HEK293T (cell line): ENCODE measurements around the gene PLEKHH1.

Experiments
- CTCF ChIA-PET: fragments of 350-600 bp; formaldehyde crosslinking; extraction: SDS; loops from one replicate; lab custom pipeline; 2021; ENCODE audit warnings: antibody characterized with exemption, inconsistent platforms; lab: Yijun Ruan, JAX
- POLR2A ChIA-PET: fragments of 350-600 bp; formaldehyde crosslinking; extraction: SDS; loops from one replicate; lab custom pipeline; 2020; ENCODE audit warnings: antibody characterized with exemption, inconsistent platforms; lab: Yijun Ruan, JAX
- DNase-seq: peaks from one replicate; pipeline ENCODE4 v3.0.0; 2012; ENCODE audit warnings: mixed read lengths; ENCODE audit errors: extremely low spot score
- ARNT ChIP-seq: fragments of 450-650 bp; IDR thresholded peaks from 2 replicates; pipeline ENCODE4 v1.6.1; 2017; ENCODE audit warnings: mild to moderate bottlenecking
- BHLHE40 ChIP-seq: fragments of 450-650 bp; IDR thresholded peaks from 2 replicates; pipeline ENCODE4 v1.6.1; 2016; ENCODE audit warnings: mild to moderate bottlenecking, moderate library complexity, borderline replicate concordance
- CTBP1 ChIP-seq: fragments of 450-650 bp; IDR thresholded peaks from 2 replicates; pipeline ENCODE4 v1.6.1; 2016; ENCODE audit warnings: borderline replicate concordance
- ELF4 ChIP-seq: fragments of 450-650 bp; IDR thresholded peaks from 2 replicates; pipeline ENCODE4 v1.6.1; 2017; ENCODE audit warnings: antibody characterized with exemption
- FOXA1 ChIP-seq: fragments of 450-650 bp; IDR thresholded peaks from 2 replicates; pipeline ENCODE4 v1.6.1; 2016; ENCODE audit warnings: mild to moderate bottlenecking
- FOXK2 ChIP-seq: fragments of 450-650 bp; IDR thresholded peaks from 2 replicates; pipeline ENCODE4 v1.6.1; 2016; ENCODE audit warnings: mild to moderate bottlenecking
- FOXM1 ChIP-seq: fragments of 450-650 bp; IDR thresholded peaks from 2 replicates; pipeline ENCODE4 v1.6.1; 2017; ENCODE audit warnings: mild to moderate bottlenecking, borderline replicate concordance
- HDGF ChIP-seq: fragments of 450-650 bp; IDR thresholded peaks from 2 replicates; pipeline ENCODE4 v1.6.1; 2017; ENCODE audit warnings: antibody characterized with exemption, borderline replicate concordance
- L3MBTL2 ChIP-seq: fragments of 450-650 bp; conservative IDR thresholded peaks from 2 replicates; pipeline ENCODE4 v1.6.1; 2016; ENCODE audit warnings: mild to moderate bottlenecking
- LEF1 ChIP-seq: fragments of 450-650 bp; IDR thresholded peaks from 2 replicates; pipeline ENCODE4 v1.6.1; 2017; ENCODE audit warnings: mild to moderate bottlenecking, borderline replicate concordance
- NFRKB ChIP-seq: fragments of 450-650 bp; IDR thresholded peaks from 2 replicates; pipeline ENCODE4 v1.6.1; 2016; ENCODE audit warnings: mild to moderate bottlenecking, moderate library complexity
- SP1 ChIP-seq: fragments of 450-650 bp; IDR thresholded peaks from 2 replicates; pipeline ENCODE4 v1.6.1; 2017
- SUZ12 ChIP-seq: fragments of 450-650 bp; IDR thresholded peaks from 2 replicates; pipeline ENCODE4 v1.6.1; 2016; ENCODE audit warnings: mild to moderate bottlenecking
- TARDBP ChIP-seq: fragments of 450-650 bp; IDR thresholded peaks from 2 replicates; pipeline ENCODE4 v1.6.1; 2016
- ZNF384 ChIP-seq: fragments of 450-650 bp; IDR thresholded peaks from 2 replicates; pipeline ENCODE4 v1.6.1; 2016
- TF ChIP-seq, protein P1 (sequence below): fragments of 450-650 bp; IDR thresholded peaks from 2 replicates; pipeline ENCODE4 v1.6.1; 2016

PLEKHH1 gene

DNA sequence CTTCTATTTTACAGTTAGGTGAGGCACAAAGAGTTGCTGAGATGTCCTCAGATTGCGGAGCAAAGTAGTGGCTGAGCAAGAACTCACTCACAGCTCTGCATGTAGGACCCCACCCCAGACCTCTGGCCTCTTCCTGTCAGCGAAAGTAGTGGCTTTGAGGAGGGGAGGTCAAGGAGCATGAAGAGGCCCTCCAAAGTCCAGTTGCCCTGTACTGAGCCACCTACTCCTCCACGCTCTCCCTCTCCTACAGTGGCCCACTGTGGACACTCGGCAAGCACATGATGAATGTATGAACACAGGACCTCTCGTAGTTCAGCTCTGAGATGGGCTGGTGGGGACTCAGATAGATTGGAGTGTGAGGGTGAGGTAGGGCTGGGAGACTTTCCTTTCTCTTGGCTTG lies 5.3 kb upstream of the PLEKHH1 start:
- CTCF ChIA-PET, result interaction anchor here (0.8 to 3.1 kb wide), 12 partner anchors 11 to 168 kb away, joined by 3 to 39 read pairs (median 6); partner anchors contain the start of gene ATP6V1D
- POLR2A ChIA-PET, result interaction anchor here (1.3 to 3.0 kb wide), 3 partner anchors 10 to 99 kb away, joined by 3 to 12 read pairs (median 3); no protein-coding TSS in a partner anchor
- no peak for DNase-seq
- no peak for TF ChIP-seq FOXA1
- no peak for TF ChIP-seq CTBP1
- TF ChIP-seq HDGF, result no peak
- no peak for TF ChIP-seq ARNT
- no peak for TF ChIP-seq FOXK2
- TF ChIP-seq SP1, result no peak
- TF ChIP-seq, protein P1, sequence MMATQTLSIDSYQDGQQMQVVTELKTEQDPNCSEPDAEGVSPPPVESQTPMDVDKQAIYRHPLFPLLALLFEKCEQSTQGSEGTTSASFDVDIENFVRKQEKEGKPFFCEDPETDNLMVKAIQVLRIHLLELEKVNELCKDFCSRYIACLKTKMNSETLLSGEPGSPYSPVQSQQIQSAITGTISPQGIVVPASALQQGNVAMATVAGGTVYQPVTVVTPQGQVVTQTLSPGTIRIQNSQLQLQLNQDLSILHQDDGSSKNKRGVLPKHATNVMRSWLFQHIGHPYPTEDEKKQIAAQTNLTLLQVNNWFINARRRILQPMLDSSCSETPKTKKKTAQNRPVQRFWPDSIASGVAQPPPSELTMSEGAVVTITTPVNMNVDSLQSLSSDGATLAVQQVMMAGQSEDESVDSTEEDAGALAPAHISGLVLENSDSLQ, result no peak
- no peak for TF ChIP-seq TARDBP
- no peak for TF ChIP-seq ELF4
- no peak for TF ChIP-seq LEF1
- TF ChIP-seq NFRKB, result no peak
- no peak for TF ChIP-seq SUZ12
- TF ChIP-seq L3MBTL2, result no peak
- TF ChIP-seq FOXM1, result no peak
- TF ChIP-seq BHLHE40, result no peak
- TF ChIP-seq ZNF384, result no peak

DNA sequence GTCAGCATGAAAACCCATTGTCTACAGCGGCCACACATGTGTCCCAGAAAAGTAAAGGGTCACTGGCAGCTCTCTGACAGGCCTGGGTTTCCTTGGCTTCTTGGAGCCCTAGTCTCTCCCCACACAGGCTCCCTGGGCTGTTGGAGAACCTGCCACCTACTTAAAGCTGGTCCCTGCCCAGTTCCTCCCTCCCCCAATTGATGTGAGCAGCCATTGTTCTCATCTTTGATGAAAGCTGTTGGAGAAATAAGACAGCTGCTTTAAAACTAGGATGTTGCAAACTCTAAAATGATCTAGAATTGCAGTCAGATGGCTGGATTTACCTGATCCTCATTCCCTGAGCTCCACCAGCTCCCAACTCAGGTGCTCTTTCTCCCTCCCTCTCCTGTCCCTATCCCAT lies 4.8 kb upstream of the PLEKHH1 start:
- CTCF ChIA-PET, result interaction anchor here (0.8 to 3.1 kb wide), 8 partner anchors 10 to 176 kb away, joined by 3 to 39 read pairs (median 6); partner anchors contain the start of gene ATP6V1D
- TF ChIP-seq CTBP1 (no peak), FOXK2 (no peak), SP1 (no peak), SUZ12 (no peak), FOXM1 (no peak), LEF1 (no peak), TARDBP (no peak), ARNT (no peak), FOXA1 (no peak), NFRKB (no peak), ZNF384 (no peak)
- TF ChIP-seq, protein P1, result no peak
- no peak for DNase-seq
- POLR2A ChIA-PET, result interaction anchor here (1.4 to 3.0 kb wide), 2 partner anchors 44 to 100 kb away, joined by 3 to 12 read pairs; no protein-coding TSS in a partner anchor

DNA sequence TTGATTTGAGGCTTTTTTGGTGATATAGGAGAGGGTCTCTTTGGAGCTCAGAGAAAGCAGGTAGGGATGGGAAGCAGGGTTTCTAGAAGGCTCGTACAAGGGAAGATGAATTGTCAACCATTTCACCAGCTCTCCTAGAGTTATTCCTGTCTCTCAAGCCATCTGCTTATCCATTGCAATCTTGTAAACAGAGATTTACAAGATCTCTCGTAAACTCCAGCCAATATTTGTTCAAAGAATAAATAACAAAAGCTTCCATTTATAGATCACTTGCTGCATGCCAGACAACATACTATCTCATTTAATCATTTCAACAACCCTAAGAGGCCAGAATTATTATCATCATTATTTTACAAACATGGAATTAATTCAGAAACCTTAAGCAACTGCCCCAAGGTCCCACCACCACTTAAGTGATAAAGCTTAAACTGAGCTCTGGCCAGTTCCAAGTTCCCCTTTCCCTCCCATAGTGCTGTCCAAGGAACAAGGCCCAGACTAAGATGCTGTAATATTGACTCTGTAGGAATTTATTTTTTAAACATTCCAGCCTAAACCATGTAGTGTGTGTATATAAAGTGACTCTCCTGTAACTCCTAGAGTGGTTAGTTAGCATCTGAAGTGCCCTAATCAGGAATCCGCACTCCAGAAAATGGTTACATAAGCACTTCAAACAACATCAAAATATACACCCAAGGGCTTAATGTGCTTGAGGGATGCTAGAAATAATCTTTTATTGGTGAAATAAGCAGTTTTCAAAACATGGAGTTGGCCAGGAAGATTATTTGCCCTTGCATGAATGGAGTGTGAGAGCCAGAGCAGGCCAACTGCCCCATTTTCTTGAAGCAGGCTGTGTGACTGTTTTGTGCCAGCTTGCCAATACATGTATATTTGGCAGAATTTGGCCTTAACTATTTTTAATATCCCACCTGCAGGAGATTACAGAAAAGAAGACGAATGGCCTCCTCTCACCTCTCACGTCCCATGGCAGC lies 2.8 kb upstream of the PLEKHH1 start:
- POLR2A ChIA-PET, result interaction anchor here (1.3 kb wide), 1 partner anchor 174 kb away, joined by 3 read pairs; no protein-coding TSS in a partner anchor
- CTCF ChIA-PET, result interaction anchor here (1.2 to 4.0 kb wide), 4 partner anchors 15 to 103 kb away, joined by 3 to 22 read pairs (median 7); no protein-coding TSS in a partner anchor
- TF ChIP-seq CTBP1 (no peak), BHLHE40 (no peak)
- DNase-seq, result no peak

DNA sequence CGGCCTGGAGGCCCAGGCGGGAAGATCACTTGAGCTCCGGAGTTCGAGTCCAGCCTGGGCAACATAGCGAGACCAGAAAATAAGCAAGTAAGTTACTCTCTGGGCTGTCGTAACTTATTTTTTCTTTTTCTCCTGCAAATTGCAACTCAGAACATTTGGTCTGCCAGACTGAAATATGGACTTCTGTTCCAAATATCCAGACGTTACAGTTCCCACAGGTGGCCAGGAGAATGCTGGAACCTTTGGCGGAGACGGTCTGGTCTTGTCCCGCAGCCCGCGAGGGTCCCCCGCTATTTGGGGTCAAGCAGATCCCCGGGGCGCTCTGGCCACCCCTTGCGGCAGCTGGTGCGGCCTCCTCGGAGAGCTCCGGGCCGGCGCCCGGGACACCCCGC lies 488 bp upstream of the PLEKHH1 start:
- POLR2A ChIA-PET, result interaction anchor here (0.6 to 2.5 kb wide), 15 partner anchors 9 to 172 kb away, joined by 3 to 22 read pairs (median 4); partner anchors contain the start of genes PIGH and RDH11
- DNase-seq, result no peak
- TF ChIP-seq SUZ12 (no peak), FOXK2 (no peak), BHLHE40 (no peak), HDGF (no peak), L3MBTL2 (no peak), CTBP1 (no peak)
- CTCF ChIA-PET, result interaction anchor here (1.1 to 4.0 kb wide), 2 partner anchors 38 to 106 kb away, joined by 3 to 22 read pairs; no protein-coding TSS in a partner anchor

DNA sequence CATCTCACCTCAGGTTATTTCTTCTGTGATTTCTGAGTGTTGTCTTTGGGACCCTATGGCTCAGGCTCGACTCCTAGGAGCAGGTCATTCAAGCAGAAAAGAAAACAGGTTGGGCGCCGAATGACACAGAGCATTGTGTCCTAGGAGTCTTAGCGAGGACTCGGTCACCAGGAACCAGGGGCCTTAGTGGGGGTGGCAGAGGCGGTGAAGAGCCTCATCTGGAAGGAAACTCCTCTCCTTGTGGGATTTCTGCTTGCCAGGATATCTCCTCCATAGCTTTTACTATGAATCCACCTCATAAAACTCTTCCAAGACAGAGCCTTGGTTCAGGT lies 630 bp downstream of the PLEKHH1 start:
- peak; percentile 31 for DNase-seq
- ChIA-PET POLR2A (interaction anchor here (1.1 to 2.5 kb wide), 9 partner anchors 7 to 162 kb away, joined by 3 to 22 read pairs (median 8); partner anchors contain the start of genes PIGH and RDH11), CTCF (interaction anchor here (1.0 to 4.0 kb wide), 3 partner anchors 37 to 170 kb away, joined by 3 to 22 read pairs (median 4); no protein-coding TSS in a partner anchor)
- TF ChIP-seq SP1 (no peak), SUZ12 (no peak), TARDBP (no peak), FOXA1 (no peak), NFRKB (no peak), FOXM1 (no peak), CTBP1 (no peak), LEF1 (no peak)

DNA sequence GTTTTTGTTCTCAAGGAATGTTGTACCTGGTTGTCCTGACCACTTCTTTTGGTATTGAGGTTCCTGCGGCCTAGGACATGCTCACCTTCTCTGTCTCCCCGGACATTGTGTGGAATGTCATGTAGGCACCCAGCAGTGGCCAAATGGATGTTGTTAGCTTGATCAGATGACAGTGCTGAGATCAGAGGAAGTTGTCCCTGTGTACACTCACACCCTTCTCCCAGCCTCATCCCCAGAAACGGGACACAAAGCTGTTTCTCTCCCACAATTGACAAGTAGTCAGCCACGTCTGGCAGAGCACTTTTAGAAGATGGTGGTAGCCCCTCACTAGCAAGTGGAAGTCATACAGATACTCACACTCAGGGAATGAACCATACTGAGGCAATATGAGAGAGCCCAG lies 3.0 kb downstream of the PLEKHH1 start:
- ChIA-PET POLR2A (no interaction called here), CTCF (no interaction called here)
- DNase-seq, result no peak
- TF ChIP-seq ELF4, result no peak
- TF ChIP-seq CTBP1, result no peak
- no peak for TF ChIP-seq NFRKB
- TF ChIP-seq FOXM1, result no peak
- no peak for TF ChIP-seq FOXA1
- TF ChIP-seq TARDBP, result no peak
- TF ChIP-seq SP1, result no peak
- no peak for TF ChIP-seq HDGF
- TF ChIP-seq SUZ12, result no peak
- no peak for TF ChIP-seq LEF1
- TF ChIP-seq, protein P1, result no peak
- no peak for TF ChIP-seq ARNT
- no peak for TF ChIP-seq L3MBTL2
- no peak for TF ChIP-seq FOXK2
- no peak for TF ChIP-seq BHLHE40
- TF ChIP-seq ZNF384, result no peak
